ENCODE data around the gene SMIM20.

SMIM20 gene

DNA sequence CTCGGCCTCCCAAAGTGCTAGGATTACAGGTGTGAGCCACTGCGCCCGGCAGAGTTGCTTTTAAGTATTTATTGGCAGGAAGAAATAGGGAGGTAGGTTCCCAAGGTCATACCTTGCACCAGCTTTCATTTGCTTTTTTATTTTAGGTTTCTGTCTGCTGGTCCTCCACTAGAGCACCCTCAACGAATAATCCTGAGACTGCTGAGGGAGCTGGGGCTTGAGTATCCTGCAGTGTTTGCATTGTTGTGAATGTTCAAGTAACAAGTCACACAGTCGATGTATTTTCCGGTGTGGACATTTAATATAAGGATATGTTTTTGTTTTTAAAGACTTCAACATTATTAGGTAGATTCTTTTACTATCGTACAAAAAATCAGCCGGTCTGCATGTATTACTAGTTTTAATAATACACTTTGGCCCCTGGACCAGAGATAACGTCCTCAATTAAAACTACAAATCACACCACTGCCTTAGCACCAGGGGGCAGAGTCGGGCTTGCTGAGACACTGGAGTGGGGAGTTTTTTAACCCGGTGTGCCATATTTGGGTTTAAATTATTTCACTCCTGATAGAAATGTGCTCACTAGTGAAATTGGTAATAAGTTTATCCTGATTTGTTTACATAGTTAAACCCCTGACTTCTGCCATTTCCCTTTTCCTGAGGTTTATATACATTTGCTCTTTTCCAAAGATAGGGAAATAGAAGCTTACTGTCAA lies 11.6 kb downstream of the SMIM20 start:
- TF ChIP-seq EGR1 (IDR thresholded peaks at IDR 0.05) (no peak), RAD21 (IDR thresholded peaks at IDR 0.05; ENCODE audit: low read depth) (peak; percentile 50)

DNA sequence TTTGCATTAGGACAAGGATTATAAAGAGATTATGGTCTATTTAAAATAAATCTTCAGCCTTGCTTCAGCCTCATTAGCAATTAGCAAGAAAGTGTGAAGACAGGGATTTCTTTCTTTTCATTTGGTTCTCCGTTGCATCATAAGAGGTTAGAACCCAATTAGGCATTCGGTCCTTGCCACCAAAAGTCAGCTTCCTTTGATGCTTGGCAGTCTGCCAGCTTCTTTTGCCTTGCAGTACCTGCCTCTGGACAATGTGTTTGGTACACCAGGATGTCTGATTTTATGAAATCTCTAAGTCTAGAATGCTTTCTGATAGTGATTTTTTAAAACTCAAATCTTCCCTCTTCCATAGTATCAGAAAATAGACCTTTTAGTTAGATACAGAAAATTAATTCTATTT lies 12.4 kb downstream of the SMIM20 start:
- TF ChIP-seq FOXM1 (IDR thresholded peaks at IDR 0.05; ENCODE audit: borderline replicate concordance, low read depth) (no peak), YY1 (IDR thresholded peaks at IDR 0.05; ENCODE audit: low read depth) (no peak), CEBPB (IDR thresholded peaks at IDR 0.05) (no peak), TEAD4 (IDR thresholded peaks at IDR 0.05) (no peak), NFIC (IDR thresholded peaks at IDR 0.05) (peak; percentile 43; the same call in 1 of the 2 replicates), TAF1 (IDR thresholded peaks at IDR 0.05; ENCODE audit: low read depth) (no peak)

DNA sequence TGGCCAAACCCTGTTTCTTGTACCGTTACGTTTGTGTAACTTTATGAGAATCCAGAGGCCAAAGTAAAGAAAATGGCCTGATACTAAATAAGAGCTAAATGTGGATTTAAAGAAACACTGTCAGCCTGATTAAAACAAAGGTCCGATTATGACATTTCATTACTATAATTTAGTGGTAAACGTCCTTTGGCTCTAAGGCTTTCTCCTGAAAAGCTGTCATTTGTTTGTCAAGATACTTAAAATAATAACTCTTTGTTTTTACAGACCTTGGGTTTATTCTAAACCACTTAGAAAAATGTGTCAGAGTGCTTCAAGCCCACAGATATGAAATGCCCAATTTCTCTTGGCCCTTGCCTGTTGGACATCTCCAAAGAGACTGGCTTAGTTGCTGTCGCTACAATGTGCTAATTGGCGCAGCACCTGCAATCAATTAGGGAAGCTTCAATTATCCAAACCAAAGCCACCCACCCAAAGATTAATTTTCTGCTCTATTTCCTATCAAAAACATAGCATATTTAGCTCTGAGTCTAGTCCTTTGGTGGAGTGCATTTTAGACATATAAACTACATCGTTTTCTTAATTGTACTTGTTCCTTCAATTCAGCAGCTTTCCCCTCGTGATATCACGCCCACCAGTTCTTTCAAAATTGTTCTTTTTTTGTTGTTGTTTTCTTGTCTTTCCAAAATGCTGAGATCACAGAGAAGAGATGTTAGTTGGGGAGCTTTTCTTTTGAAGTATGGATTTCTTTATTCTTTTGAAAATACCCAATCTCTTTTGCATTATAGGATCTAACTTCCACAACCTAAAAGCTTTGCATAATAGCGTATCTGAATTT lies 13.6 kb downstream of the SMIM20 start:
- TF ChIP-seq, protein P1, sequence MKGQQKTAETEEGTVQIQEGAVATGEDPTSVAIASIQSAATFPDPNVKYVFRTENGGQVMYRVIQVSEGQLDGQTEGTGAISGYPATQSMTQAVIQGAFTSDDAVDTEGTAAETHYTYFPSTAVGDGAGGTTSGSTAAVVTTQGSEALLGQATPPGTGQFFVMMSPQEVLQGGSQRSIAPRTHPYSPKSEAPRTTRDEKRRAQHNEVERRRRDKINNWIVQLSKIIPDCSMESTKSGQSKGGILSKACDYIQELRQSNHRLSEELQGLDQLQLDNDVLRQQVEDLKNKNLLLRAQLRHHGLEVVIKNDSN (IDR thresholded peaks at IDR 0.05): no peak
- TF ChIP-seq TEAD4 (IDR thresholded peaks at IDR 0.05) (no peak), TAF1 (IDR thresholded peaks at IDR 0.05; ENCODE audit: low read depth) (no peak), EGR1 (IDR thresholded peaks at IDR 0.05) (no peak), FOXM1 (IDR thresholded peaks at IDR 0.05; ENCODE audit: borderline replicate concordance, low read depth) (no peak), ZBTB7A (IDR thresholded peaks at IDR 0.05; ENCODE audit: low read depth) (no peak), NFIC (IDR thresholded peaks at IDR 0.05) (no peak), CREB1 (IDR thresholded peaks at IDR 0.05; ENCODE audit: low read depth) (no peak), CEBPB (IDR thresholded peaks at IDR 0.05) (no peak), YY1 (IDR thresholded peaks at IDR 0.05; ENCODE audit: low read depth) (no peak)
- TF ChIP-seq, protein P2, sequence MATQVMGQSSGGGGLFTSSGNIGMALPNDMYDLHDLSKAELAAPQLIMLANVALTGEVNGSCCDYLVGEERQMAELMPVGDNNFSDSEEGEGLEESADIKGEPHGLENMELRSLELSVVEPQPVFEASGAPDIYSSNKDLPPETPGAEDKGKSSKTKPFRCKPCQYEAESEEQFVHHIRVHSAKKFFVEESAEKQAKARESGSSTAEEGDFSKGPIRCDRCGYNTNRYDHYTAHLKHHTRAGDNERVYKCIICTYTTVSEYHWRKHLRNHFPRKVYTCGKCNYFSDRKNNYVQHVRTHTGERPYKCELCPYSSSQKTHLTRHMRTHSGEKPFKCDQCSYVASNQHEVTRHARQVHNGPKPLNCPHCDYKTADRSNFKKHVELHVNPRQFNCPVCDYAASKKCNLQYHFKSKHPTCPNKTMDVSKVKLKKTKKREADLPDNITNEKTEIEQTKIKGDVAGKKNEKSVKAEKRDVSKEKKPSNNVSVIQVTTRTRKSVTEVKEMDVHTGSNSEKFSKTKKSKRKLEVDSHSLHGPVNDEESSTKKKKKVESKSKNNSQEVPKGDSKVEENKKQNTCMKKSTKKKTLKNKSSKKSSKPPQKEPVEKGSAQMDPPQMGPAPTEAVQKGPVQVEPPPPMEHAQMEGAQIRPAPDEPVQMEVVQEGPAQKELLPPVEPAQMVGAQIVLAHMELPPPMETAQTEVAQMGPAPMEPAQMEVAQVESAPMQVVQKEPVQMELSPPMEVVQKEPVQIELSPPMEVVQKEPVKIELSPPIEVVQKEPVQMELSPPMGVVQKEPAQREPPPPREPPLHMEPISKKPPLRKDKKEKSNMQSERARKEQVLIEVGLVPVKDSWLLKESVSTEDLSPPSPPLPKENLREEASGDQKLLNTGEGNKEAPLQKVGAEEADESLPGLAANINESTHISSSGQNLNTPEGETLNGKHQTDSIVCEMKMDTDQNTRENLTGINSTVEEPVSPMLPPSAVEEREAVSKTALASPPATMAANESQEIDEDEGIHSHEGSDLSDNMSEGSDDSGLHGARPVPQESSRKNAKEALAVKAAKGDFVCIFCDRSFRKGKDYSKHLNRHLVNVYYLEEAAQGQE (IDR thresholded peaks at IDR 0.05; ENCODE audit: low read depth): no peak
- TF ChIP-seq, protein P3, sequence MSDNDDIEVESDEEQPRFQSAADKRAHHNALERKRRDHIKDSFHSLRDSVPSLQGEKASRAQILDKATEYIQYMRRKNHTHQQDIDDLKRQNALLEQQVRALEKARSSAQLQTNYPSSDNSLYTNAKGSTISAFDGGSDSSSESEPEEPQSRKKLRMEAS (IDR thresholded peaks at IDR 0.05): no peak

DNA sequence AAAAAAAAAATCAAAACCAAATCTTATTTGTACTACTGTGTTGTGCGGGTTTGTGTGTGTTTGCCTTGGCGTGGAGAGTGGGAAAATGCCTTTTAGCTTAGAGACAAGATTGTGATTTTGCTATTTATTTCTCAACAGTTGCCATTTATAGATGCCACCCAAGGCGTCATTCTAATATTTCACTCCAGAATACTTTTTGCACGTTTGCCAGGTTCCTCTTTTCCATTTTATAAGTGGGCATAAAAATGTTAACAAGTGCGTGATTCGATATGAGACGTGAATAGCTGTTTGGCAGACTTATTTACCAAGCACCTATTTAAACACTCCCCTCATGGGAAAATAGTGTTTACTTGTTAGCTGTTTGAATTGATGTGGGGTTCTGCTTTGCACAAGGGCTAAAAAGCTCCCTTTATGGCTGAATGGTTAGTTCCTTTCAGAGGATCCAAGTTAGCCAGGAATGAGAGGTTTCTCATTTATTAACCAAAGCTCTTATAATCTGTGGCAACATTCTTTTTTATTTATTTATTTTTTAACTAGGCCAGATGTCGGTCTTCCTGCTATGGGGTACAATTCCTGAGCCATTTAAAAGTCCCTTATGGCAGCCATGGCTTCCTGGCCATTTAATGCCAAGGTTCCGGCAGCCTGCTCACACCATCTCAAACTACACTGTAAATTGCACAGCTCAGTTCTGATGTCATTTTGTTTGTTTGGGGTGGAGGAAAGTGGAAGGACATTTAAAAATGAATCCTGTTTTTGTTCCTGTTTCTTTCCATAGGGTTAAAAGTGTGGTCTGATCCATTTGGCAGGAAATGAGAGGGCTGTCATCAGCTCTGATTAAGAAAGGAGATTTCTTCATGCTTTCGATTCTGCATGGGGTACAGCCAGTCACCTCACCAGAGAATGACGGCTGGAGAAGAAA lies 14.6 kb downstream of the SMIM20 start:
- TF ChIP-seq FOXM1 (IDR thresholded peaks at IDR 0.05; ENCODE audit: borderline replicate concordance, low read depth): no peak
- no peak for TF ChIP-seq TEAD4 (IDR thresholded peaks at IDR 0.05)
- TF ChIP-seq EGR1 (IDR thresholded peaks at IDR 0.05): no peak
- TF ChIP-seq CEBPB (IDR thresholded peaks at IDR 0.05): no peak
- TF ChIP-seq RAD21 (IDR thresholded peaks at IDR 0.05; ENCODE audit: low read depth): no peak
- TF ChIP-seq, protein P2 (IDR thresholded peaks at IDR 0.05; ENCODE audit: low read depth): no peak
- TF ChIP-seq, protein P3 (IDR thresholded peaks at IDR 0.05): no peak
- TF ChIP-seq ZBTB7A (IDR thresholded peaks at IDR 0.05; ENCODE audit: low read depth): no peak
- TF ChIP-seq TAF1 (IDR thresholded peaks at IDR 0.05; ENCODE audit: low read depth): no peak
- TF ChIP-seq NFIC (IDR thresholded peaks at IDR 0.05): no peak
- TF ChIP-seq, protein P1 (IDR thresholded peaks at IDR 0.05): no peak
- no peak for TF ChIP-seq CREB1 (IDR thresholded peaks at IDR 0.05; ENCODE audit: low read depth)
- TF ChIP-seq EP300 (IDR thresholded peaks at IDR 0.05; ENCODE audit: borderline replicate concordance): no peak
- TF ChIP-seq YY1 (IDR thresholded peaks at IDR 0.05; ENCODE audit: low read depth): no peak
- TF ChIP-seq TCF12 (IDR thresholded peaks at IDR 0.05; ENCODE audit: low read depth): no peak

DNA sequence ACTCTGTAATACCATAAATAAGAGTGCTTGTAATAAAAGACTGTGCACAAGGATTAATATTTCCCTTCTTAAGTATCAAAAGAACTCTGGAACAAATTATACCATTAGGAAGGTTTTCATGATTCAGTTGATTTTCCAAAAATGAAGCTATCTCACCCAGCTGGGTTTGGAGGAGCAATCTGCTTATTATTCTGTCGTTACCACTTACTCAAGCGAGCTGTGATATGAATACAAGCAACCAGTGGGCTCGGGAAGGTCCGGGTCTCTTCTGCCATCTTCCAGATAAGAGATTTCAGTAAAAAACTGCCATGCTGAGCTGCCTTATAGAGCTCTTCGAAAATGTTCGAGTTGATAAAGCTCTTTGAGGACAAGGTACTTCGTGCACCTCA lies 15.3 kb downstream of the SMIM20 start:
- no peak for TF ChIP-seq CREB1 (IDR thresholded peaks at IDR 0.05; ENCODE audit: low read depth)
- no peak for TF ChIP-seq TCF12 (IDR thresholded peaks at IDR 0.05; ENCODE audit: low read depth)
- no peak for TF ChIP-seq TAF1 (IDR thresholded peaks at IDR 0.05; ENCODE audit: low read depth)
- TF ChIP-seq TEAD4 (IDR thresholded peaks at IDR 0.05): no peak
- no peak for TF ChIP-seq RAD21 (IDR thresholded peaks at IDR 0.05; ENCODE audit: low read depth)
- TF ChIP-seq, protein P3 (IDR thresholded peaks at IDR 0.05): no peak
- no peak for TF ChIP-seq ZBTB7A (IDR thresholded peaks at IDR 0.05; ENCODE audit: low read depth)
- TF ChIP-seq EP300 (IDR thresholded peaks at IDR 0.05; ENCODE audit: borderline replicate concordance): no peak
- no peak for TF ChIP-seq NFIC (IDR thresholded peaks at IDR 0.05)
- no peak for TF ChIP-seq YY1 (IDR thresholded peaks at IDR 0.05; ENCODE audit: low read depth)
- TF ChIP-seq FOXM1 (IDR thresholded peaks at IDR 0.05; ENCODE audit: borderline replicate concordance, low read depth): no peak
- no peak for TF ChIP-seq CEBPB (IDR thresholded peaks at IDR 0.05)
- TF ChIP-seq, protein P2 (IDR thresholded peaks at IDR 0.05; ENCODE audit: low read depth): no peak
- no peak for TF ChIP-seq EGR1 (IDR thresholded peaks at IDR 0.05)

All from Ishikawa (cell line).